Vagina (tissue), 2 donors: Measurements from ENCODE around the gene TVP23A. TPM values are rescaled to one million over a fixed set of nuclear protein-coding genes. Genes with fewer than 3 reads are reported as not detected.

Experiments
- DNase-seq, 2 donors: peaks; one replicate each; pipeline ENCODE4 v3.0.0-alpha.2; 2017; ENCODE audit errors: extremely low spot score in 2 of 2
- H3K27ac ChIP-seq: fragments of 200-600 bp; sonication (generic); one replicate; pipeline ENCODE4 v1.5.1; 2019
- H3K27me3 ChIP-seq: fragments of 200-600 bp; sonication (generic); one replicate; pipeline ENCODE4 v1.5.1; 2019
- H3K36me3 ChIP-seq, 2 donors: fragments of 200-600 bp; sonication (generic); one replicate each; pipeline ENCODE4 v1.5.1; 2017 to 2019
- H3K4me1 ChIP-seq: fragments of 200-600 bp; sonication (generic); one replicate; pipeline ENCODE4 v1.5.1; 2019
- H3K4me3 ChIP-seq, 2 donors: fragments of 200-600 bp; sonication (generic); 1 replicate in 1 of 2; 2 replicates in 1 of 2; pipeline ENCODE4 v1.5.1; 2016 to 2019
- H3K9me3 ChIP-seq: fragments of 200-600 bp; sonication (generic); one replicate; pipeline ENCODE4 v1.5.1; 2019
- POLR2A ChIP-seq, 2 donors: fragments of 450-650 bp; IDR thresholded peaks; one replicate each; pipeline ENCODE4 v1.6.1; 2017; ENCODE audit warnings: antibody characterized with exemption in 2 of 2, mild to moderate bottlenecking in 2 of 2, moderate library complexity in 2 of 2
- POLR2AphosphoS5 ChIP-seq, 2 donors: sonication (generic); formaldehyde crosslinking; IDR thresholded peaks; one replicate each; pipeline ENCODE4 v1.9.0; 2017; ENCODE audit warnings: antibody characterized with exemption in 2 of 2, mild to moderate bottlenecking in 2 of 2, low read depth in 1 of 2; ENCODE audit not compliant: insufficient read depth in 1 of 2
- intact Hi-C: fragments of 100-400 bp; cut with DNase I; formaldehyde crosslinking; loops from one replicate; pipeline ENCODE4 v1.15.1; 2023
- total RNA-seq: library from RNA; depleted of rRNA; stranded (reverse); fragments of >200 nt; gene quantifications from one replicate; pipeline ENCODE4 v1.2.3, GENCODE V29; 2016
- TF ChIP-seq, protein P1 (sequence below), 3 experiments: fragments of 450-650 bp in 2 of 3; fragments of 200-600 bp in 1 of 3; sonication (generic) in 1 of 3; IDR thresholded peaks; one replicate each; pipeline ENCODE4 v1.5.1; 2017 to 2019; ENCODE audit warnings: antibody characterized with exemption in 3 of 3, mild to moderate bottlenecking in 2 of 3, moderate library complexity in 2 of 3

Gene TVP23A
- total RNA-seq, result 0.98 TPM

DNA sequence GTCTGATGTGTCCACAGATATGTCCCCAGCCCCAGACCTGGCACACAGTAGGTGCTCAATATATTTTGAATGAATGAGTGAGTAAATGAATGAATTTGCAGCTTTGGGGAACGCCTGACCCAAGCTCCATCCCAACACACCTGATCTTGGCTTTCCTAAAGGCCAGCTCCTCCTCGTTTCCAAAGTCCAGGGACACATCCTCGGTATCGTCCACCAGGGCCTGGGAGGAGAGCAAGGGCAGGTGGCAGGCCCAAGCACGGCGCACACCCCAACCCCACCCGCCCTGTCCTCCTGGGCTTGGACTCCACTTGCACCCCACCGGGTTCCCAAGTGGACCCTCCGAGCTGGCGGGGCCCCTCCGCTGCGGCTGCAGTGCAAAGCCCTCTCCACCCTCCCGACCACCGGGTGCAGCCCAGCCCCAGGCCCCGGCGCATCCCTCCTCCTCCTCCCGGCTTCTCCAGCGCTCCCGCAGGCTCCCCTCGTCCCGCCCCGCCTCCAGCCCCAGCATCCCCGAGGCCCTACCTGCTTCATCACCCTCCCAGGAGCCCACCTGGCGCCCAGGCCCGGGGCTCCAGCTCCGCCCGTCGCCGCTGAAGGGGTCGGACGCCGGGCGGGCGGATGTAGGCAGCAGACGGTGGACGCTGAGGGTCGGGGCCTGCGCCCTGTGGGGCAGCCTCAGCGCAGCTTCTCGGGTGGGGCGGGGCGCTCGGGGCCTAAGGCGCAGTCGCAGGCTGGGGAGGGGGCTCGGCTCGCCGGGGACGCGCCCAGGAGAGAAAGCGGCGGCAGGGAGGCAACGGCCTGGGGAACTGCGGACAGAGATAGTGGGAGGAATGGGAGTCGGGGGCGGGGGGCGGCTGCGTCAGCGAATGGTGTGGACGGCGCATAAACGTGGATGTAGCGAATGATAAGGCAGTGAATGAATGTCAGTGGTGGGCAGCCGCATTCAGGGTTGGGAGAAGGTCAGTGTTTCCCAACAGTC is at the start of gene TVP23A:
TVP23A (minus strand) TSS at position 832 of the 979 bp plus-strand sequence; CDS start at position 531, 301 bp downstream.
- H3K4me1 ChIP-seq, result no peaks in the 10 kb centered on the region
- H3K36me3 ChIP-seq, result no peaks in the 10 kb centered on the region
- H3K27me3 ChIP-seq, result no peaks in the 10 kb centered on the region
- no peak within 1 kb of the TSS for H3K27ac ChIP-seq
- intact Hi-C loops, result no loop called here
- TF ChIP-seq, protein P1, sequence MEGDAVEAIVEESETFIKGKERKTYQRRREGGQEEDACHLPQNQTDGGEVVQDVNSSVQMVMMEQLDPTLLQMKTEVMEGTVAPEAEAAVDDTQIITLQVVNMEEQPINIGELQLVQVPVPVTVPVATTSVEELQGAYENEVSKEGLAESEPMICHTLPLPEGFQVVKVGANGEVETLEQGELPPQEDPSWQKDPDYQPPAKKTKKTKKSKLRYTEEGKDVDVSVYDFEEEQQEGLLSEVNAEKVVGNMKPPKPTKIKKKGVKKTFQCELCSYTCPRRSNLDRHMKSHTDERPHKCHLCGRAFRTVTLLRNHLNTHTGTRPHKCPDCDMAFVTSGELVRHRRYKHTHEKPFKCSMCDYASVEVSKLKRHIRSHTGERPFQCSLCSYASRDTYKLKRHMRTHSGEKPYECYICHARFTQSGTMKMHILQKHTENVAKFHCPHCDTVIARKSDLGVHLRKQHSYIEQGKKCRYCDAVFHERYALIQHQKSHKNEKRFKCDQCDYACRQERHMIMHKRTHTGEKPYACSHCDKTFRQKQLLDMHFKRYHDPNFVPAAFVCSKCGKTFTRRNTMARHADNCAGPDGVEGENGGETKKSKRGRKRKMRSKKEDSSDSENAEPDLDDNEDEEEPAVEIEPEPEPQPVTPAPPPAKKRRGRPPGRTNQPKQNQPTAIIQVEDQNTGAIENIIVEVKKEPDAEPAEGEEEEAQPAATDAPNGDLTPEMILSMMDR (IDR thresholded peaks at IDR 0.05), result no peak
- TF ChIP-seq POLR2A (IDR thresholded peaks at IDR 0.05) (no peak), POLR2AphosphoS5 (IDR thresholded peaks at IDR 0.05; ENCODE audit: insufficient read depth in 1 of 2, low read depth in 1 of 2) (no peak)
- no peak for DNase-seq
- H3K4me3 ChIP-seq, result peak within 1 kb of the TSS; percentile 27 to 44
- no peaks in the 10 kb centered on the region for H3K9me3 ChIP-seq

DNA sequence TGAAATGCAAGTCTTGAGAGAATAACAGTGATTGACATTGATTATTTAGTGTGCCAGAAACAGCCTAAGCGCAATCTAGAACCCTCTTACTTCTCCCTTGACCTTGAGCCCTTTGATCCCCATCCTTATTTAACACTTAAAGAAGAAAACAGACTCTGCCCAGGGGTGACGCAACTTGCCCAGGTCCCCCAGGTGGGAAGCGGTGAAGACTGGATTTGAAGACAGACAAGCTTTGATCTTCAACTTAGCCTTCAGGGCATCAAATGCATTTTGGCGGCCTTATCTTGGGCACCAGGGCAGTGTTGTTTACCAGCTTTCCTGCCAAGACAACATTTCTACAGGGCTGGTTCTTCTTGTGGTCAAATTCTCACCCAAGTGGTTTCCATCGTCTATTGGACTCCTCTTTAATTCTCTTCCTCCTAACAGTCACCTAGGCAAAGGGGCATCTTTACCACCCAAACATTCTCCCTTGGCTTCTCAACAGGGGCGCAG is 49.6 kb upstream of the TVP23A start:
- no peak overlapping the region for H3K27ac ChIP-seq
- no peaks in the 10 kb centered on the region for H3K27me3 ChIP-seq
- no peak overlapping the region for H3K4me3 ChIP-seq
- TF ChIP-seq POLR2A (IDR thresholded peaks at IDR 0.05), result no peak
- no peak for TF ChIP-seq POLR2AphosphoS5 (IDR thresholded peaks at IDR 0.05; ENCODE audit: insufficient read depth in 1 of 2, low read depth in 1 of 2)
- TF ChIP-seq, protein P1 (IDR thresholded peaks at IDR 0.05), result no peak
- no peaks in the 10 kb centered on the region for H3K4me1 ChIP-seq
- intact Hi-C loops, result no loop called here
- no peak for DNase-seq
- no peaks in the 10 kb centered on the region for H3K36me3 ChIP-seq
- H3K9me3 ChIP-seq, result no peaks in the 10 kb centered on the region

- DNase-seq, result no peak
- H3K27me3 ChIP-seq, result no peaks in the 10 kb centered on the region
- intact Hi-C loops, result no loop called here
- H3K4me1 ChIP-seq, result no peaks in the 10 kb centered on the region
- no peaks in the 10 kb centered on the region for H3K9me3 ChIP-seq
- no peak for TF ChIP-seq POLR2AphosphoS5 (IDR thresholded peaks at IDR 0.05; ENCODE audit: insufficient read depth in 1 of 2, low read depth in 1 of 2)
- TF ChIP-seq, protein P1 (IDR thresholded peaks at IDR 0.05), result no peak
- no peak for TF ChIP-seq POLR2A (IDR thresholded peaks at IDR 0.05)
- H3K36me3 ChIP-seq, result no peaks in the 10 kb centered on the region
- H3K4me3 ChIP-seq, result no peak overlapping the region
- no peak overlapping the region for H3K27ac ChIP-seq
Observed at GRCh38 chr16:10867199-10867598, 48.6 kb upstream of the TVP23A start.

- no peak for DNase-seq
- intact Hi-C loops, result no loop called here
- H3K4me1 ChIP-seq, result no peaks in the 10 kb centered on the region
- H3K27ac ChIP-seq, result no peak overlapping the region
- no peaks in the 10 kb centered on the region for H3K9me3 ChIP-seq
- no peak overlapping the region for H3K4me3 ChIP-seq
- H3K36me3 ChIP-seq, result no peaks in the 10 kb centered on the region
- no peaks in the 10 kb centered on the region for H3K27me3 ChIP-seq
- TF ChIP-seq POLR2AphosphoS5 (IDR thresholded peaks at IDR 0.05; ENCODE audit: insufficient read depth in 1 of 2, low read depth in 1 of 2) (no peak), POLR2A (IDR thresholded peaks at IDR 0.05) (no peak)
- TF ChIP-seq, protein P1 (IDR thresholded peaks at IDR 0.05), result no peak
Observed at GRCh38 chr16:10865991-10866966, 47.7 kb upstream of the TVP23A start.
